Effector memory CD4-positive, alpha-beta T cell (primary cell): ENCODE results near the gene EFNA2.

Experiments
- DNase-seq, 3 donors: peaks; one replicate each; pipeline ENCODE4 v3.0.0-alpha.2; 2020
- H3K27ac ChIP-seq: 2 replicates; pipeline ENCODE4 v1.7.0; 2013; ENCODE audit warnings: mild to moderate bottlenecking, low read length, moderate library complexity; ENCODE audit not compliant: insufficient read depth, poor library complexity, severe bottlenecking
- H3K27me3 ChIP-seq: replicated peaks from 2 replicates; pipeline ENCODE4 v1.7.0; 2013; ENCODE audit warnings: mild to moderate bottlenecking, low read length; ENCODE audit not compliant: insufficient read depth, control insufficient read depth, poor library complexity, severe bottlenecking
- H3K36me3 ChIP-seq: 2 replicates; pipeline ENCODE4 v1.7.0; 2013; ENCODE audit warnings: mild to moderate bottlenecking, low read length, moderate library complexity; ENCODE audit not compliant: control insufficient read depth, insufficient read depth
- H3K4me1 ChIP-seq: 2 replicates; pipeline ENCODE4 v1.7.0; 2013; ENCODE audit warnings: low read length, mild to moderate bottlenecking; ENCODE audit not compliant: control insufficient read depth, insufficient read depth, poor library complexity, severe bottlenecking
- H3K4me3 ChIP-seq: 2 replicates; pipeline ENCODE4 v1.7.0; 2013; ENCODE audit warnings: low read length, low read depth, mild to moderate bottlenecking; ENCODE audit not compliant: insufficient read depth, poor library complexity, severe bottlenecking
- H3K9me3 ChIP-seq: 2 replicates; pipeline ENCODE4 v1.7.0; 2013; ENCODE audit warnings: mild to moderate bottlenecking, low read length, moderate library complexity; ENCODE audit not compliant: control insufficient read depth

The EFNA2 gene

GRCh38 chr19:1273263-1274041 is 12.2 kb upstream of the EFNA2 start:
- no peaks in the 10 kb centered on the region for H3K9me3 ChIP-seq
- no peaks in the 10 kb centered on the region for H3K27me3 ChIP-seq
- DNase-seq = no peak
- H3K27ac ChIP-seq = no peak overlapping the region
- H3K36me3 ChIP-seq = peaks cover 58% of the 10 kb centered on the region
- H3K4me3 ChIP-seq = no peak overlapping the region
- peaks cover 63% of the 10 kb centered on the region for H3K4me1 ChIP-seq

GRCh38 chr19:1274081-1274851 is 11.4 kb upstream of the EFNA2 start:
- no peaks in the 10 kb centered on the region for H3K27me3 ChIP-seq
- no peaks in the 10 kb centered on the region for H3K9me3 ChIP-seq
- no peak for DNase-seq
- H3K4me3 ChIP-seq = peak overlapping the region; percentile 47
- peak overlapping the region; percentile 86 for H3K27ac ChIP-seq
- peaks cover 58% of the 10 kb centered on the region for H3K4me1 ChIP-seq
- peaks cover 66% of the 10 kb centered on the region for H3K36me3 ChIP-seq

DNA sequence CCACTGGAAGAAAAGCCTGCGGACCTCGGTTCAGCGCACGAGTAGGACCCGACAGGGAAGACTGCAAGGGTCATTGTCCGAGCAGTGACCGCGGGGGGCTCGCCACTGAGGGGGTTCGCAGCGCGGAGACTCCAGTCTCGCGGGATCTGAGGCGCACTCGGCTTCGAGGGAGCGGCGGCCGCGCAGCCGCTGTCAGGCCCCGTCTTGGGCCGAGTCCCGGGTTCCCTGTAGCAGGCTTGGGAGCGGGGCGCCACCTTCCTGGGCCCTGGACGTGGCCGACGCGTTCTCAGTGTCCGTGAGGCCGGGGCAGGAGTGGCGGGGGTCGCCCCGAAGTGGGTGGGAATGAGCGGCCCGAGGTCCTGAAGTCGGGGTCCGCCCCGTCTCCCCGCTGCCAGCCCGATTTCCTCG is 10.8 kb upstream of the EFNA2 start:
- Histone ChIP-seq H3K4me1 (peaks cover 56% of the 10 kb centered on the region), H3K9me3 (no peaks in the 10 kb centered on the region), H3K36me3 (peaks cover 69% of the 10 kb centered on the region), H3K27ac (peak overlapping the region; percentile 86), H3K27me3 (no peaks in the 10 kb centered on the region), H3K4me3 (peak overlapping the region; percentile 47)
- no peak for DNase-seq

DNA sequence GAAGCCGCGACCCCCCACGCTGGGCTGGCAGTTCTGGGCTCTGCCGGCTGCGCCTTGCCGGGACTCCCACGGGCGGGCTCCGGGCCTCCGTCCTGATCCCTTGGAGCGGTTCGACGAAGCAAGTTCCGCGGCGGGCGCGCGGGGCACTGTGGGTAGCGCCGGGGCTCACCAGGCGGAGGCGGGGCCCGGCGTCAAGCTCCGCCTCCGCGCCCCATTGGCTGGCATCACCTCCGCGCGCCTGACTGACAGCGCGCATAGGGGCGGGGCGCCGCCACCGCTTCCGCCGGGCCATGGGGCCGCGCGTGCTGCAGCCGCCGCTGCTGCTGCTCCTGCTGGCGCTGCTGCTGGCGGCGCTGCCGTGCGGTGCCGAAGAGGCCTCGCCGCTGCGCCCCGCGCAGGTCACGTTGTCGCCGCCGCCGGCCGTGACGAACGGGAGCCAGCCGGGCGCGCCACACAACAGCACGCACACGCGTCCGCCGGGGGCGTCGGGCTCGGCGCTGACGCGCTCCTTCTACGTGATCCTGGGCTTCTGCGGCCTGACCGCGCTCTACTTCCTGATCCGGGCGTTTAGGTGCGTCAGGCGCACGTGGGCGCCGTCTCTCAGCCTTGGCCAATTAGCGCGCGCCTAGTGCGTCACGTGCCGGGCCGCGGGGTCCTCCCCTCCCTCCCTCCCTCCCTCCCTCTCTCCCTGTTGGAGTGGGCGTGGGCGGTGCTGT is 10.3 kb upstream of the EFNA2 start, which contains the start of gene FAM174C:
FAM174C (plus strand) TSS at position 271 of the 716 bp plus-strand sequence; CDS start at position 291, 20 bp downstream.
- Histone ChIP-seq H3K27ac (peak within 1 kb of the TSS; percentile 86), H3K4me3 (peak within 1 kb of the TSS; percentile 52), H3K36me3 (peaks cover 69% of the 10 kb centered on the region), H3K27me3 (no peaks in the 10 kb centered on the region), H3K9me3 (no peaks in the 10 kb centered on the region), H3K4me1 (peaks cover 50% of the 10 kb centered on the region)
- DNase-seq = peak; percentile 95 to 97 (median 96)

DNA sequence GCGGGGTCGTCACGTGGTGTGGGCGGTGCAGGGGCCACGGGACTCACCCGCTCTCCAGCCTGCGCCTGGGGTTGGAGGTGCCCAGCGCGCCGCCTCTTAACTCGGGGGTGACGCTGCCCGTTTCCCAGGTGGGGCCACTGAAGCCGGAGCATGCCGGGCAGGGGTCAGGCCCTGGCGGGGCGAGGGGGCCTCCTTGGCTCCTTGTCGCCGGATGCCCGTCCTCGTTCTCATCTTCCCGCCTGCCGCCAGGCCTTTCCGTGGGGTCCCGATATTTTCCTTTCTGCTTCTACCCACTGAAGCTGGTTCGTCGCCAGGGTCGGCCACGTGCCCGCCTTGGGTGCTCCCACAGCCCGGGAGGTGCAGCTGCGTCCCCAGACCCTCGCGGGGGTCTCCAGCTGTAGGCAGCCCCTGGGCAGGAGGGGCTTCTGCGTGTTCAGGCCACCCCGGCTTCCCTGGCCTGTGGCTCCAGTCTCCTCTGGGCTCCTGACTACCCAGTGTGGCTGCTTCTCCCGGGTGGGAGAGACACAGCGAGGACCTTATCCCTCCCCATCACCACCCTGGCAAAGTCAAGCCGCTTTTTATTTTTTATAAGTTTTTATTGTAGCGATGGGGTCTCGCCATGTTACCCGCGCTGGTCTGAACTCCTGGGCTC is 9.6 kb upstream of the EFNA2 start:
- H3K4me3 ChIP-seq = peak overlapping the region; percentile 52
- H3K27me3 ChIP-seq = no peaks in the 10 kb centered on the region
- no peaks in the 10 kb centered on the region for H3K9me3 ChIP-seq
- DNase-seq = no peak
- H3K27ac ChIP-seq = peak overlapping the region; percentile 86
- H3K4me1 ChIP-seq = peaks cover 43% of the 10 kb centered on the region
- H3K36me3 ChIP-seq = peaks cover 65% of the 10 kb centered on the region

DNA sequence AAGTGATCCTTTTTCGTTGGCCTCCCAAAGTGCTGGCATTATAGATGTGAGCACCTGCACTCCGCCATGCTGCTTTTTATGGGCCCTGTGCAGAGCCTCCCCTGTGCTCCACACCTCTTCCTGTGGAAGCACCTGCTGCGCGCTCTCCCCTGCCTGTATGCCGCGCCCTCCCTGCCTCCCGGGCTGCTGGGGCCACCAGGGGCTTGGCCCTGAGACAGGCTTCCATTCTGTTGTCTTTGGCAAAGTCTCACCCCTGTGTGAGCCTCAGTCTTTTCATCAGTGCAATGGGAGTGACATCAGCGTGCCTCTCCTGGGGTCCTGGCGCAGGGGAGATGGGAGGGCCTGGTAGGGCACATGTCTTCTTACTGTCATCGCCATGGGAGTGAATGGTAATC is 9.0 kb upstream of the EFNA2 start:
- DNase-seq = no peak
- peak overlapping the region; percentile 86 for H3K27ac ChIP-seq
- no peaks in the 10 kb centered on the region for H3K9me3 ChIP-seq
- H3K36me3 ChIP-seq = peaks cover 60% of the 10 kb centered on the region
- H3K4me1 ChIP-seq = peaks cover 38% of the 10 kb centered on the region
- H3K27me3 ChIP-seq = no peaks in the 10 kb centered on the region
- peak overlapping the region; percentile 52 for H3K4me3 ChIP-seq

DNA sequence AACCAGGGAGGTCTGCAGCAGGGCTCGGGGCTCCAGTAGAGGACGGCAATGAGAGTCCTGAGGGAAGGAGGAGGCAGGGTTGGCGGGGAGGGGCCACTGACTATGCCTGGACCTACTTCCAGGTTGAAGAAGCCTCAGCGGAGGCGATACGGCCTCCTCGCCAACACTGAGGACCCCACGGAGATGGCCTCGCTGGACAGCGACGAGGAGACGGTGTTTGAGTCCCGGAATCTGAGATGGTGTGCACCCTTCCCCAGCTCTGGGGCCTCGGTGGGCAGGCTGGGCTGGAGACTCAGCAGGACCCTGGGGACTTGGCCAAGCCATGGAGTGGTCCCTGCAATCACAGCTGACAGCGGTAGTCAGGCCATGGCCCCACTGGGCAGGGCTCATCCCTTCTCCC is 8.6 kb upstream of the EFNA2 start:
- peaks cover 55% of the 10 kb centered on the region for H3K36me3 ChIP-seq
- no peak overlapping the region for H3K4me3 ChIP-seq
- no peaks in the 10 kb centered on the region for H3K27me3 ChIP-seq
- DNase-seq = no peak
- H3K27ac ChIP-seq = peak overlapping the region; percentile 86
- H3K9me3 ChIP-seq = no peaks in the 10 kb centered on the region
- peaks cover 34% of the 10 kb centered on the region for H3K4me1 ChIP-seq

DNA sequence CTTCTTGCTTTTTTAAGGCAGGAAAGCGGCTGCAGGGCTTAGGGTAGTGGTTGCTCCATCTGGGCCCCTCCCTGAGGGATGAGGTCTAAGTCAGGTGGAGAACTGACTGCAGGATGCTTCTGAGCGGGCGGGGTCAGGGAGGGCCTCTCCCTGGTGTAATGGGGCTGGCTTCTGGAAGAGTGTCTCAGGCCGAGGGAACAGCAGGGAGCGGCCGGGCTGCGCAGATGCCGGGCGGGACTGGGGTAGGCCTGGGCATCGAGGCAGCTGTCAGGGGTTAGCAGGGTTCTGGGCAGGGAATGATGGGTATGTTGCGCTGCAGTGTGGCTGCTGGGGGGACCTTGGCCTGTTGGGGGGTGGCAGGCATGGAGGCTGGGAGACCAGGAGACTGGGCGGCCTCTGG is 7.6 kb upstream of the EFNA2 start:
- H3K36me3 ChIP-seq = peaks cover 45% of the 10 kb centered on the region
- peaks cover 24% of the 10 kb centered on the region for H3K4me1 ChIP-seq
- H3K4me3 ChIP-seq = no peak overlapping the region
- no peaks in the 10 kb centered on the region for H3K27me3 ChIP-seq
- H3K27ac ChIP-seq = no peak overlapping the region
- H3K9me3 ChIP-seq = no peaks in the 10 kb centered on the region
- DNase-seq = no peak

DNA sequence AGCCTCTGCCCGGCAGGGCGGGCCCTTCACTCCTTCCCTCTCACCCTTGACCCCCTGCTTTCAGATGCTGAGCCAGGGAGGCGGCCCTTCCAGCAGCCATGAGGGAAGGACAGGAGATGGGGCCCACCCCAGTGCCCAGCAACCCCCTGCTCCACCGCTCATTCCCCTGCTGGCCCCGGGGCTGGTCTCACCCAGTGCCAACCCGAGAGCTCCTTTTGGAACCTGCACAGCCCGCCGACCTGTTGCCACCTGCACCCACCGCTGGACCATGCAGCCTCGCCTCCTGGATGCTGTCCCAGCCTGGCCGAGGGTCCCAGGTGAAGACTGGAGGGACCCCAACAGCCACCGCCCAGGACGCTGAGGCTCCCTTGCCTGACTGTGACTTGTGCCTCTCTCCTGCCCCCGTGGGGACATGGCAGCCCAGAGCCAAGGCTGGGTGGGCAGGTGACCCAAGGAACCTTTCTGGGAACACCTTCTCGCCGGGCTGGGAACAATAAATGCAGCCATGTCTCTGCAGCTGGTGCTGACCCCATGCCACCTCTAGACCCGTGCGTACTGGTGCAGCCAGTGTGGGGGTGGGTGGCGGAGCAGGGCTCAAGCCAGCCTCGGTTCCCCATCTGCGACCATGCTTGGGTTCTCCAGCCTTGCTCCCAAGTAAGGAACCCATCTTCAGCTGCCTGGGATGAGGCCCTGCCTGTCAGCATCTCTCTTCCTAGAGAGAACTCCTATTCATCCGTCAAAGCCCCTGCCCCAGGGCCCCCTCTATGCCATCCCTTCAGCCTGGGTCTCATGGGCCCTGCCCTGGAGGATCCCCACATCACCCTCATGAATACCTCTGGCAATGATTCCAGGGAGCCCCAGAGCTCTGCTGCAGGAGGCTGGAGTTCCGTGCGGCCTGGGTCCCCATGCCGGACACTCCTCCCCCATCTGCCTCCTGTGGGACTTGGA is 6.7 kb upstream of the EFNA2 start:
- H3K27me3 ChIP-seq = peaks cover 8% of the 10 kb centered on the region
- H3K4me1 ChIP-seq = peaks cover 24% of the 10 kb centered on the region
- no peak overlapping the region for H3K4me3 ChIP-seq
- no peak for DNase-seq
- H3K36me3 ChIP-seq = peaks cover 36% of the 10 kb centered on the region
- H3K9me3 ChIP-seq = no peaks in the 10 kb centered on the region
- H3K27ac ChIP-seq = no peak overlapping the region
